NOMO-1 treated with dmso at 0.1 percent for 144 hours (cell line): Measurements from ENCODE around the gene DLGAP1.
"Not testable (repeated sequence)": the region's sequence is repeated elsewhere in the genome, so short reads cannot be mapped to it uniquely, and the experiment has no call there.

Experiments
- DNase-seq: peaks from one replicate; lab custom pipeline; 2025; ENCODE audit not compliant: unreplicated experiment; lab: John Stamatoyannopoulos, UW

Gene DLGAP1

DNA sequence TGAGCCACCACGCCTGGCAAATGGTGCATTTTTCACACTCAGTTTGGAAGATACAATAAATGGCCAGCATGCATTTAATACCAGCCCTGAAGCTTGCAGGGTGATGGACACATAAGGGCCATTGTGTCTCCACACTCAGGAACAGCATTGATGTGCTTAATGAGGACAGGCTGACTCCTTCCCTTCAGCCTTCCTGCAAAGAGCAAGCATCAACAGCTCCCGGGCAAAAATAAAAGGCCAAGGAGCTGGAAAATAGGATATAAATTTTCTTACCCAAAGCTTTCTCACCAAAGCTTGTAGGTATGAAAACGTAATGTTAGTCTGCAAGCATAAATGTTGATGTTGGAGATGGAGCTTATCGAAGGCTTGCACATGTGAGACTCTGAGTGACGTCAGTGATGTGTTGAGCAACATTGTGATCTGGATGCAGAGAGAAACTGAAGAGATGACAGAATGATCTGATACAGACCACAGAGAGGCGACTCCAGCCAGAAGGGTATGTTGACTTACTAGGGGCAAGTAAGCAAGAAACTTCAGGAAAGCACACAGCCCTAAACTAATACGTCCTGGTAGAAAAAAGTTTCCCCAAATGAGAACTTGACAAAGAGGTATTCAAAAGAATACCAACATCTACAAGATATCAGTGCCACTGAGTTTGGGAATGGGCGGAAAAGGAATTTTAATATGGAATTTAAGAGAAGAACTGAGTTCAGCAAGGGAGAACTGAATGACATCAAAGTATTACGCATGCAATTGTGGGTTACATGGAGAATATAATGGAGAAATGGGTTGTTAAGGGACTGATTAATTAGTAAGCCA, 748.6 kb downstream of the DLGAP1 start:
- DNase-seq = no peak

DNA sequence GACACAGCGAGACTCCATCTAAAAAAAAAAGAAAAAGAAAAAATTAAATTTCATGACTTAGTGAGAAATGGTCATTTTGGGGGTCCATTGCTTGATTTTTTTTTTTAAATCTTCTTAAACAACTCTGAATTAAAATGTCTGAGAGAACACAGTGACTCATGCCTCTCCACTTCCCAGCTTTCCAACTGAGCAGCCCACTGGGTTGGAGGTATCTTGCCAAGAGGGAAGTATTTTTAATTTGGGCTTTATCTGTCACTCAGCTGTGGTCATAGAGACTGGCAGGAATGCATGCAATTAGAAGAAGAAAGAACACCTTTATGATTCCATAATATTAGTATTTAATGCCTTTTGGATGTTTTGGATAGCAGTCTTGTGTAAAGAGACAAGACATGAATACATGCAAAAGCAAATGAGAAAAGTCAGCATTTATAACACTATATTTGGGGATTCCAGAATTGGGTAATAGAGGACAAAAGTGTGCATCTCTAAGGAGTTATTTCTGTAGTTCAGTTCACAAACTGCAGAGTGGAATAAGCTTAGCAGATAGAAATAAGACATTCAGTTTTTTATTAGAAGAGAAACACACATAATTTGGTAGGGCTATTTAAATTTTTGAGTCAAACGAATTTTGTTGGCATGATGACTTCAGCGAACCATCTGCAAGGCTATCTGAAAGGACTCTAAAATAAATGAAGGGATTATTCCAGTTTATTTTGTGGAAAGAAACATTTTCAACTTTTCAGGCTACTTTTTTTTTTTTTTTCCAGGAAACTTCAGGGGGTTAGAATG, 750.4 kb downstream of the DLGAP1 start:
- no peak for DNase-seq

DNA sequence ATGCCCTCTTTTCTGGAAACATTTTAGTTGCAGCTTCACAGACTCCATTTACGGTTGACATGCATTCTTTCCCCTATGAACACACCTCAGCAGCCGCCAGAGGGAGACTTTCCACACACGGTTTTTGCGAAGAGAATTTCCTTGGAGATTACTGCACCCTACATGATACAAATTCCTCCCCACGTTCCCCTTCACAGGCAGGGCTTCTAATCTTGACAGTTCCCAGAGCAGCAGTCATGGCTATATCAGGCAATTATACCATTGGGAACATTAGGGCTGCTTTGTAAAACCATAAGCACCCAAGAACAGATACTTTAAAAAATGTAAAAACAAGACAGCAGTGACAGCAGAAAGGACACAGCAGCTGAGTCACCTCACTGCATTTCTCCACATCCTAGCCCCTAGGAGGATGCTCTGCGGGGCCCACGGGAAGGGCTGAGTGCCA, 751.4 kb downstream of the DLGAP1 start:
- DNase-seq = peak; percentile 39

GRCh38 chr18:3699707-3700567, 755.2 kb downstream of the DLGAP1 start:
- DNase-seq = not testable (repeated sequence)

- DNase-seq = not testable (repeated sequence)
These were observed 760.9 kb downstream of the DLGAP1 start for GRCh38 chr18:3694030-3694778.

GRCh38 chr18:3693410-3693809, 761.7 kb downstream of the DLGAP1 start:
- no peak for DNase-seq

- no peak for DNase-seq
These were observed 762.4 kb downstream of the DLGAP1 start for GRCh38 chr18:3692691-3693090.

DNA sequence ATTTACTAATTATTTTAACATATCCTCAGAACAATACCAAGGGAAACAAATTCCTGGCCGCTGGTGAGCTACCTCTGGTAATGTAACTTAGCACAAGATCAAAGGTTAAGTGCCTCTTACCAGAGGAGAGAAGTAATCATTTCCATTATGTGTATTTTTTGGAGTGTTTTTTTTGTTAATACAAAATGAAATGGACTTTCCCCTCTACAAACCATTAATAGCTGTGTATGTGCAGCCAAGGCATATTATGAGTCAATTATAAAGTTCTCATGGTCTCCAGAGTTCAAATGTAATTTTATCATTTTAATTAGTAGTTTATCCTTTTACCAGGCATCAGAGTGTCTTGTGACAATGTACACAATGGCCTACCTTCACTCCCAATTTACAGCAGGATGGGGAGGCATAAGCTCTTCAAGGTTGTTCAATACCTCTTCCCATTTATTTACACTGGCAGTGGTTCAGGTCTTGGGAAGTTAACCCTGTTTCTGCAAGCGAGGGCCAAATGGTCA, 762.9 kb downstream of the DLGAP1 start:
- no peak for DNase-seq

GRCh38 chr18:3691705-3692104, 763.4 kb downstream of the DLGAP1 start:
- DNase-seq = no peak

DNA sequence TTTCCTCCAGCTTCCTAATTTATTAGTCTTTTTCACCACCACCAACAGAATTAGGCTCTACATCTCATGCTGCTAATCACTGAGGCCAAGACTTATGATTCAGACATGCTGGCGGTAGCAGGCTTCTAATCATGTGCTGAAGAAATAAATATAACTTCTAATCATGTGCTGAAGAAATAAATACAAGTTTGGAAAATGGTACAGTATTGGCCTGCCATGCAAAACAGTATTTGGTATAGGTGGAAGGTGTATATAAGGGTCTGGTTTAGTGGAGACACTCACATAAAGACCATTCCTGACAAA, 764.4 kb downstream of the DLGAP1 start:
- DNase-seq = no peak

DNA sequence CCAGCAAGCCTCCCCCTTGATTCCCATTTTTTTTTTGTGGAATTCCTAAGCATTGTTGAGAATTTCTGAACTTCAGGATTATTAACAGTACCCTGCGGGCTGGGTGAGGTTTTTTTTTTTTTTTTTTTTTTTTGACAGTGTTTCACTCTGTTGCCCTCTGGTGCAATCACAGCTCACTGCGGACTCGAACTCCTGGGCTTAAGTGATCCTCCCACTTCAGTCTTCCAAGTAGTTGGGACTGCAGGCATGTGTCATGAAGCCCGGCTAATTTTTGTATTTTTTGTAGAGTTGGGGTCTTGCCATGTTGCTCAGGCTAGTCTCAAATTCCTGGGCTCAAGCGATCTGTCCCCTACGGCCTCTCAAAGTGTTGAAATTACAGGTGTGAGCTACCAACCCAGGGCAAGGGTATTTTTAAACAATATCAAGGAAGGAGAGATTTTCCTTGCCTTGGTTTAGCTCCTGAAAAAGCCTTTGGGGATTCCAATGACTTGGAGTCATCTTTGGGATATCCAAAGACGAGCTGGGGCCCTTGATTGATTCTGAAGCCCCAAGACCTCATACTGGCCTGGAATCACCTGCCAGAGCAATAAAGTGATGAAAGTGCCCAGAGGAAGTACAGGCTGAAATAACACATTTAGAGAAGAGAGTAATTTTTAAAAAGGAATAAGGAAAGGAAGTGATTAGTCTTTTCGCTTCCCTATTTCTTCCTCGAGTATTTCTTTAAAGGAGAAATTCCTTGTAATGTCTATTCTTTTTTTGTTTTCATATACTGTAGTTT, 764.9 kb downstream of the DLGAP1 start:
- peak; percentile 53 for DNase-seq

DNA sequence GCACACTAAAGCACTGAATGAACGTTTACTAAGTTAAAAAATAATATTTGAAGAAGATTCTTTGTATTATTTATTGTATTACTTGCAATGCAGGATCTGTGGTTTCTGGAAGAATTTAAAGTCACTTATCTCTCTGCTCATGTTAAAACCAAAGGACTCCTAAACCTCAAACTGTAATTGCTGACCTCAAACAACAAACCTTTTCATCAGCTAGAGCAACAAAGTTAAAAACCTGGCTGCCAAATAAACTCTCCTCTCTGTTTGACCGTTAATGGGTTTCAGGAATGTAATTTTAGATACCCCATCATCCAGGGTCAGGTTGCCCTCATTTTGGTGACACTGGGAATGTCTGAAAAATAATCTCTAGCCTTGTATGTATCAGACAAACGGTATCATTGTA, 766.0 kb downstream of the DLGAP1 start:
- DNase-seq = no peak

GRCh38 chr18:3688690-3689089, 766.4 kb downstream of the DLGAP1 start:
- DNase-seq = no peak

DNA sequence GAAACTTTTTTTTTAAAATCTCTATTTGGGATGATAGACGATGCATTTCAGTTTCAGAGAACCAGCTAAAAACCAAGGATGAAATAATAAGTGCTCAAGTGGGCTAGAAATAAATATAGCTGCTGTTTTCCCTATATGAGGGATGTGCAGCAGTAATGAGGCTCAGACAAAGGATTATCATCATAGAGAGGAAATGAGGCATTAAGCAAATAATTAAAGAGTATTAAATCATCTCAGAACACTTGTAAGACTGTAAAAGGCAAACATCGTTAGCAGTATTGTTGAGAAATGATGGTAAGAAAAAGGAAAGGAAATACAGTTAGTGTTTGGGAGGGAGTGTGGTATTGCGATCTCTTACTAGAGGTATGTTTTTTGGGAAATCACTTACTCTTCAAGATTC, 771.6 kb downstream of the DLGAP1 start:
- no peak for DNase-seq

GRCh38 chr18:3682061-3682460, 773.0 kb downstream of the DLGAP1 start:
- DNase-seq = no peak

- peak; percentile 20 for DNase-seq
These were observed 775.9 kb downstream of the DLGAP1 start for GRCh38 chr18:3679241-3679640.

DNA sequence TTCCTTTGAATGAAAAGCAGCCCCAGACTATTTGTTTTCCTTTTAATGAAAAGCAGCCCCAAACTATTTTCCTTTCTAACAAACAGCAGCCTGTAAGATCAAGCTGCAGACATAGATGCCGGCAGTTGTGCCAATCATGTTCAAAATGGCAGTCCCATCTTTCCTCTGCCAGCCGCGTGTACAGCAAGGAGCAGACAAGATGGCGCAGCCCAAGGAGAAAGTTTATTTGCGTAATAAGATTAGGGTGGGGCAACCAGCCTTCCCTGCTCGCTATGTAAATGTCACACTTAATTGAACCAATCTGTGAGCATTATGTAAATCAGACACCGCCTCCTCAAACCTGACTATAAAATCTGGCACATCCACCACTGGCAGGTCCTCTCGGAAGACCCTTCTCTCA, 779.1 kb downstream of the DLGAP1 start:
- no peak for DNase-seq

DNA sequence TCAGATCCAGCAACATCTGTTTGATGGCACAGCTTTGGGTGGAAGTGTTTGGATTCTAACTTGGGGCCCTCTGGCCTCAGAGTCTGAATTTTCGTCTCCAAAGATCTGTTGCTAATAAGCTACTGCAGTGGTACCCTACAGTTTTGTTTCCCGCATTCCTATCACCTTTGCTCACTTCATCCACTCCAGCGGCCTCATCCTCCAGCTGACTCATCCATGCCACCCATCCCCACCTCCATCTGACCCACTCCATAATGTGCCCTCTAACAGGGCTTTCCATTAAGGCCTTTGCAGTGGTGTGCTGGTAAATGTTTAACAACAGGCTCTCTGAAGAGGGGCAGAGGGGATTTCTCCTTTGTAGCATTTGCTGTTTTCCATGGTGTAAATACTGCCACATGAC, 779.7 kb downstream of the DLGAP1 start:
- no peak for DNase-seq

- no peak for DNase-seq
These were observed 783.9 kb downstream of the DLGAP1 start for GRCh38 chr18:3671176-3671575.

- DNase-seq = no peak
These were observed 785.7 kb downstream of the DLGAP1 start for GRCh38 chr18:3669376-3669775.
